HepG2 (cell line): ENCODE results near the gene TEKT1. TPM values are rescaled to one million over a fixed set of nuclear protein-coding genes. Genes with fewer than 3 reads are reported as not detected.

Experiments used
- ATAC-seq: fragments of 200-7000 bp; cut with Tn5 transposase; 3 replicates; pipeline ENCODE4 v1.9.1; 2020; ENCODE audit warnings: mild to moderate bottlenecking, moderate library complexity
- BruUV-seq: library from RNA; stranded (reverse); fragments of 400-500 nt; replicated peaks from 2 replicates; lab custom pipeline; 2021; lab: Mats Ljungman, UMichigan
- CTCF ChIA-PET: fragments of 300-600 bp; formaldehyde crosslinking; extraction: SDS; loops from one replicate; lab custom pipeline; 2021; ENCODE audit warnings: low total read pairs, inconsistent platforms, low intra/inter-chr PET ratio; lab: Yijun Ruan, JAX
- POLR2A ChIA-PET: fragments of 350-600 bp; sonication (Branson Sonifier 250); formaldehyde crosslinking; loops from one replicate; lab custom pipeline; 2020; ENCODE audit warnings: antibody characterized with exemption, inconsistent platforms; lab: Yijun Ruan, JAX
- DNase-seq: peaks from one replicate; pipeline ENCODE4 v3.0.0-alpha.2; 2015; ENCODE audit warnings: low spot score
- FAIRE-seq: peaks from 3 replicates; lab custom pipeline; 2011; peaks lifted over from hg19 to GRCh38; lab: Jason Lieb, UNC
- H2AFZ ChIP-seq: one replicate; pipeline ENCODE4 v1.6.1; 2011; ENCODE audit warnings: low read length, inconsistent platforms
- H3K27ac ChIP-seq: fragments of 300-600 bp; 3 replicates; pipeline ENCODE4 v1.8.0; 2011; ENCODE audit warnings: mixed run types, mild to moderate bottlenecking, mixed read lengths, low read length, inconsistent platforms; ENCODE audit not compliant: insufficient read depth; ENCODE audit errors: extremely low read length
- H3K27me3 ChIP-seq, 2 experiments: fragments of 200-600 bp in 1 of 2; 2 replicates in 1 of 2; 3 replicates in 1 of 2; pipeline versions ENCODE4 v1.6.0 to v1.8.0; 2011; ENCODE audit warnings: low read length in 2 of 2, mild to moderate bottlenecking in 2 of 2, moderate library complexity in 2 of 2, inconsistent platforms in 1 of 2; ENCODE audit not compliant: insufficient read depth in 2 of 2, control insufficient read depth in 1 of 2
- H3K36me3 ChIP-seq, 2 experiments: fragments of 200-600 bp in 1 of 2; replicated peaks in 1 of 2; 2 replicates in 1 of 2; 3 replicates in 1 of 2; pipeline versions ENCODE4 v1.5.1 to v1.8.0; 2011; ENCODE audit warnings: low read length in 2 of 2, inconsistent platforms in 1 of 2; ENCODE audit not compliant: insufficient read depth in 2 of 2, control insufficient read depth in 1 of 2
- H3K4me1 ChIP-seq: 2 replicates; pipeline ENCODE4 v1.5.1; 2012; ENCODE audit warnings: low read length, inconsistent platforms; ENCODE audit not compliant: insufficient read depth
- H3K4me2 ChIP-seq: 2 replicates; pipeline ENCODE4 v1.6.0; 2011; ENCODE audit warnings: low read depth, low read length, inconsistent platforms
- H3K4me3 ChIP-seq, 3 experiments: fragments of 200-600 bp in 1 of 3; sonication (generic), shearing (Covaris generic) in 1 of 3; replicated peaks in 1 of 3; 2 replicates each; pipeline ENCODE4 v1.5.1; 2011 to 2016; ENCODE audit warnings: low read length in 3 of 3, inconsistent platforms in 2 of 3, low read depth in 2 of 3, mild to moderate bottlenecking in 2 of 3, control low read depth in 1 of 3, mixed read lengths in 1 of 3; ENCODE audit not compliant: insufficient read depth in 1 of 3
- H3K79me2 ChIP-seq: one replicate; pipeline ENCODE4 v1.6.1; 2011; ENCODE audit warnings: low read length, inconsistent platforms; ENCODE audit not compliant: insufficient read depth
- H3K9ac ChIP-seq: 2 replicates; pipeline ENCODE4 v1.6.0; 2011; ENCODE audit warnings: mild to moderate bottlenecking, low read depth, low read length, inconsistent platforms; ENCODE audit not compliant: insufficient read depth
- H3K9me3 ChIP-seq: 2 replicates; pipeline ENCODE4 v1.5.1; 2012; ENCODE audit warnings: mild to moderate bottlenecking, low read length
- H4K20me1 ChIP-seq: 2 replicates; pipeline ENCODE4 v1.6.0; 2011; ENCODE audit warnings: inconsistent platforms, mild to moderate bottlenecking, low read length, moderate library complexity; ENCODE audit not compliant: insufficient read depth
- FOXO1 ChIP-seq: sonication (generic); formaldehyde crosslinking; IDR thresholded peaks from 2 replicates; pipeline ENCODE4 v1.4.0; 2020; ENCODE audit warnings: missing genetic modification reagents
- LCORL ChIP-seq, 2 experiments: fragments of 450-650 bp in 1 of 2; sonication (generic) in 1 of 2; formaldehyde crosslinking in 1 of 2; IDR thresholded peaks; 2 replicates each; pipeline versions ENCODE4 v1.5.0 to v1.6.1; 2017 to 2020; ENCODE audit warnings: antibody characterized with exemption in 1 of 2, missing genetic modification reagents in 1 of 2
- PRDM4 ChIP-seq: sonication (generic); formaldehyde crosslinking; IDR thresholded peaks from 2 replicates; pipeline ENCODE4 v1.9.0; 2021; ENCODE audit warnings: missing genetic modification reagents, borderline replicate concordance
- SP140L ChIP-seq: sonication (generic); formaldehyde crosslinking; IDR thresholded peaks from 2 replicates; pipeline ENCODE4 v1.4.0; 2020; ENCODE audit warnings: missing genetic modification reagents, borderline replicate concordance
- ZNF142 ChIP-seq: sonication (generic); formaldehyde crosslinking; IDR thresholded peaks from 2 replicates; pipeline ENCODE4 v1.4.0; 2020; ENCODE audit warnings: missing genetic modification reagents
- ZNF350 ChIP-seq: sonication (generic); formaldehyde crosslinking; IDR thresholded peaks from 2 replicates; pipeline ENCODE4 v1.4.0; 2020; ENCODE audit warnings: mild to moderate bottlenecking, low read depth, missing genetic modification reagents, borderline replicate concordance
- ZNF562 ChIP-seq: sonication (generic); formaldehyde crosslinking; IDR thresholded peaks from 2 replicates; pipeline ENCODE4 v1.8.0; 2022; ENCODE audit warnings: missing genetic modification reagents, borderline replicate concordance
- ZNF629 ChIP-seq: sonication (generic); formaldehyde crosslinking; conservative IDR thresholded peaks from 2 replicates; pipeline ENCODE4 v1.5.0; 2020; ENCODE audit warnings: missing genetic modification reagents
- ZNF891 ChIP-seq: sonication (generic); formaldehyde crosslinking; IDR thresholded peaks from 2 replicates; pipeline ENCODE4 v1.5.0; 2020; ENCODE audit warnings: mild to moderate bottlenecking, missing genetic modification reagents
- WGBS: methylation state at CpG from one replicate; pipeline ENCODE4 v1.1.6; 2017; ENCODE audit warnings: low lambda C conversion rate; 5-methylcytosine and 5-hydroxymethylcytosine counted together
- in situ Hi-C: cut with HindIII; loops from 2 replicates; pipeline ENCODE4 v1.10.0; 2017; ENCODE audit warnings: low pct_unique_long_range_greater_than_20kb; ENCODE audit not compliant: extremely low pct_ligation_motif_present
- intact Hi-C: fragments of 100-400 bp; cut with micrococcal nuclease; formaldehyde crosslinking; loops from one replicate; pipeline ENCODE4 v1.10.0; 2022; ENCODE audit not compliant: unreplicated experiment
- polyA plus RNA-seq, 8 experiments: library from polyadenylated mRNA; depleted of rRNA in 3 of 8; stranded (reverse) in 7 of 8; unstranded in 1 of 8; fragments of >200 nt; fragmentation: Illumina TruSeq in 4 of 8; extraction: Trizol in 4 of 8; gene quantifications; 2 replicates each; pipeline versions ENCODE4 v1.2.1 to v1.2.3, GENCODE V29; 2011 to 2016; ENCODE audit warnings: low read depth in 4 of 8, missing spikeins in 1 of 8, mixed read lengths in 1 of 8; ENCODE audit not compliant: insufficient read depth in 1 of 8
- total RNA-seq, 5 experiments: library from RNA; depleted of rRNA; stranded (reverse); fragments of >200 nt; fragmentation: Illumina TruSeq; extraction: Trizol; gene quantifications; 2 replicates each; pipeline ENCODE4 v1.2.3, GENCODE V29; 2016; ENCODE audit warnings: low read depth in 1 of 5
- TF ChIP-seq, protein P1 (sequence below): IDR thresholded peaks from 2 replicates; pipeline ENCODE4 v1.6.1; 2018; ENCODE audit warnings: missing genetic modification reagents, mild to moderate bottlenecking, missing compliant biosample characterization

Gene TEKT1
- total and polyA plus RNA-seq, 2 of the 13 experiments (the other 11 are each of a cell fraction or from before 2014, with no cell fraction given) = not detected

DNA sequence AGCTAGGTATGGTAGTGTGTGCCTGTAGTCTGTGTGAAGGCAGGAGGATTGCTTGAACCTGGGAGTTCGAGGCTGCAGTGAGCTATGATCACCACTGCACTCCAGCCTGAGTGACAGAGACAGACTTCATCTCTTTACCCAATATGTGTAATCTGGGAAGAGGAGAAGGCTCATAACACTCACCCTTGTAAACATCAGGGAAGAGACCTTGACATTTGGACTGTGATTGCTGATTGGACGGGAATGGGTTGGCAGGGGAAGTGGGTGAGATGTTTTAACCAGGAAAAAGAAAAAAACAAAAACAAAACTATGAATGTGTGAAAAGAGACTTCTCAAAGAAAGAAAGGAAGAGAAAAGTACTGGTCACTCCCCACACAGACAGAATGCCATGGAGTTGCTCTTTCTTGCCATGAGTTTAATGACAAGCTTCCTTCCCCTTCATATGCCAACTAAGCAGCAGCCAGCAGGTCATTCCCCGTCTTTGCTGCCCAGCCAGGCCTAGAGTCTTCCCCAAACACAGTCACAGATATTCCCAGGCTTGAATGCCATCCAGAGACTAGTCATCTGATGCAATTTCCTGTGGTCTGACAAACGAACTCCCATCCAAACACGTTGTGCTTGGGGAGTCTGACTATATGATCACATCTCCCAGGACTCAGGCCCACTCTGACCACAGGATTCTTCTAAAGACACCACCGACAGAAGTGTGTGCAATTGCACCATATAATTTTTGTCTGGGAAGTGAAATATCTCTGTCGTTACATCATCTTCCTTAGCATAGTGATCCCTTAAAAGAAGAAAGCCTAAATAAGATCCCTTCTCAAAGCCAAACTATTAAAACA, 79.2 kb downstream of the TEKT1 start:
- Histone ChIP-seq H3K4me3 (0 out of 6 replicates have a peak overlapping the region, but pooled peaks of 1 of the 3 experiments have one; percentile 10), H3K79me2 (no peaks in the 10 kb centered on the region), H3K9ac (peak overlapping the region; percentile 21; the same call in 1 of the 2 replicates), H3K27me3 (no peaks in the 10 kb centered on the region), H2AFZ (peak overlapping the region; percentile 75), H3K4me1 (peaks cover 48% of the 10 kb centered on the region), H4K20me1 (no peaks in the 10 kb centered on the region), H3K4me2 (peak overlapping the region; percentile 62), H3K9me3 (no peaks in the 10 kb centered on the region), H3K27ac (peak overlapping the region; percentile 80), H3K36me3 (no peaks in the 10 kb centered on the region)
- ChIA-PET CTCF (no interaction called here), POLR2A (interaction anchor here (1.0 to 1.6 kb wide), 5 partner anchors 39 to 52 kb away, joined by 3 to 6 read pairs (median 4); partner anchors contain the start of gene SLC13A5)
- DNase-seq (peak; percentile 81), FAIRE-seq (peak; percentile 70), ATAC-seq (peak; percentile 90)
- in situ Hi-C loops (no loop called here), intact Hi-C loops (no loop called here)
- BruUV-seq = no TSS peak
- WGBS = 26% methylated on average over 7 of the region's 7 CpGs
- no peak for TF ChIP-seq SP140L (CRISPR knock-in tag)
- TF ChIP-seq ZNF629 = no peak
- no peak for TF ChIP-seq ZNF891
- TF ChIP-seq PRDM4 (CRISPR knock-in tag) = no peak
- TF ChIP-seq ZNF142 (CRISPR knock-in tag) = no peak
- TF ChIP-seq FOXO1 (CRISPR knock-in tag) = peak; percentile 89
- no peak for TF ChIP-seq LCORL (IDR thresholded peaks at IDR 0.05)
- TF ChIP-seq LCORL (CRISPR knock-in tag; IDR thresholded peaks at IDR 0.05) = 0 out of 2 replicates have a peak, but pooled peaks have one; percentile 14
- no peak for TF ChIP-seq ZNF350 (CRISPR knock-in tag)
- TF ChIP-seq, protein P1, sequence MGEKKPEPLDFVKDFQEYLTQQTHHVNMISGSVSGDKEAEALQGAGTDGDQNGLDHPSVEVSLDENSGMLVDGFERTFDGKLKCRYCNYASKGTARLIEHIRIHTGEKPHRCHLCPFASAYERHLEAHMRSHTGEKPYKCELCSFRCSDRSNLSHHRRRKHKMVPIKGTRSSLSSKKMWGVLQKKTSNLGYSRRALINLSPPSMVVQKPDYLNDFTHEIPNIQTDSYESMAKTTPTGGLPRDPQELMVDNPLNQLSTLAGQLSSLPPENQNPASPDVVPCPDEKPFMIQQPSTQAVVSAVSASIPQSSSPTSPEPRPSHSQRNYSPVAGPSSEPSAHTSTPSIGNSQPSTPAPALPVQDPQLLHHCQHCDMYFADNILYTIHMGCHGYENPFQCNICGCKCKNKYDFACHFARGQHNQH = no peak
- no peak for TF ChIP-seq ZNF562 (CRISPR knock-in tag)
